GM03348 (cell line): ENCODE measurements around the gene TNFRSF19.
"Not testable (repeated sequence)": the region's sequence is repeated elsewhere in the genome, so short reads cannot be mapped to it uniquely, and the experiment has no call there.

ENCODE experiments used
- DNase-seq: peaks from one replicate; pipeline ENCODE4 v3.0.0; 2012; ENCODE audit warnings: low spot score

The TNFRSF19 gene

DNA sequence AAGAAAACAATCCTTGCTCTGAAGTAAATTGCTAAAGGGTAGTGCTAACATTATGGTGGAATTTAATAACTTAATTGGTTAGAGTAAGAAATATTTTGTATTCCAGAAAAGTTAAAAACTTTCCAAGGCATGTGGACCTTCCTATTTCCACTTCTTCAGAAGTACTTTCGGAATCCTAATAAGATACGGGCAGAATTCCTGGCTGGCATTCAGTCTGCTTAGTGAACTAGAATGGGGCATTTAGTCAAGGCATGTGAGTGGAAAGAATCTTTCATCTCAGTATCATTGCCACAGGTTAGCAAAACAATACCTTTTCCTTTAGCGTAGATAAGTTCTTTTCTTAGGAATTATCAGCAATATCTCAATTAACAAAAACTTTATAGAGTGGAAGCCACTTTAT, 85.1 kb downstream of the TNFRSF19 start:
- DNase-seq: no peak

DNA sequence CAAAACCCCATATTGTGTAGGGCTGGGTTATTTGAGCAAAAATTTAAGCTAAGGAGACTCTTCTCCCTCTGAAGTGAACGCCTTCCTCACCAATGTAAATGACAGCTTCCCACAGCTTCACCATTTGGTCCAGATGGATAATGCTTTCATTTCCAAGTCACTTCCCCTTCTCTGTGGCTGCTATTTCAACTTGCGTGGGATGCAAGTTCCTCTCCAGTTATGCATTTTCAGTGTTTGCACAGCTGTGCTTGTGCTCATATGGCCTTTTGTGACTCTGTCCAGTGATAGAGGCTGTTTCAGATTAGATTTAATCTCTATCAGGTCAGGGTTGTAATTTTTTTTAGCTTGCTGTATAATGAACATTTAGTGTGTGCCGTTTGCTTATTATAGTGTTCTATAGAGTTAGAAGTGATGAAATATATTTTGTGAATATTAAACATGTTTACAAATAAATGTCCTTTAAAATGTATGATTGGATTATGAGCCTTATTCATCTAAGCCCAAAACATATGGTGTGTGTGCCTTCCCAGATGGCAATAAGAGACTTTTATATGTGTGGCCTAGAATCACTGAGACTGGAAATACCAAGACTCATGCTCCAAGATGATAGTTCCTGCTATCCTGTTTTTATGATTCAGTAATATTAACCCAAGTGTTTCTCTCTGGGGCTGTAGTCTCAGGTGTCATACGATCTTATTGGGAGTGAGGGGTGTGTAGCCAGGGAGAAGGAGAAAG, 86.6 kb downstream of the TNFRSF19 start:
- peak; percentile 55 for DNase-seq

DNA sequence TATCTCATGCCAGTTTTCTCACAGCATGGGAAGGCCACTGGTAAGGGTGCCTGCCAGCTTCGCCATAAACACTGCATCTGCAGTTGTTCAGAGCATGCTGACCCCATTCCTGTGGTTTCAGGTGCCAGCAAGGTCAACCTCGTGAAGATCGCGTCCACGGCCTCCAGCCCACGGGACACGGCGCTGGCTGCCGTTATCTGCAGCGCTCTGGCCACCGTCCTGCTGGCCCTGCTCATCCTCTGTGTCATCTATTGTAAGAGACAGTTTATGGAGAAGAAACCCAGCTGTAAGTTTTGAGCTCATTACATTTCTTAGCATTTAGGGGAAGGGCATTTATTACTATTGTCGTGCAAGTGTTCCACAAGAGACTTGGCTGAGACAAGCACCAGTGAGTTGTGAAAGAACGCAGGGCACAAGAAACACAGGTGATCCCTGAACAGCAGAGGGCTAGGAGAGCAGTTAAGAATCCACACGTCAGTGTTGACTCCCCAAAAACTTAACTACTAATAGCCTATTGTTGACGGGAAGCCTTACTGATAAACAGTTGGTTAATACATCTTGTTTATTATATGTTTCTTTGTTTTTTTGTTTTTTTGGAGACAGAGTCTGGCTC, 88.8 kb downstream of the TNFRSF19 start:
- DNase-seq: no peak

DNA sequence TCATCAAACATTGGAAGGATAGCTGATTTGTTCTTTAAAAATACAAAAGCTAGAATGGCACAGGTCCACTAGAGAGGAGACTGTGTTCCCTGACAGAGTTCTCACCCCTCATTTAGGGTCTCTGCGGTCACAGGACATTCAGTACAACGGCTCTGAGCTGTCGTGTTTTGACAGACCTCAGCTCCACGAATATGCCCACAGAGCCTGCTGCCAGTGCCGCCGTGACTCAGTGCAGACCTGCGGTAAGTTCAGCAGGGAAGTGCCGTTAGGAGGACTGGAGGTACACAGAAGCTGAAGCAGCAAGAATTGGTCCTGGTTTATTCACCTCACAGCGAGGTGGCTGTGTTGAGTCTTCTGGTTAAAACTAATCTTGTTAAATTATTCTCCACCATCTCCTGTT, 90.0 kb downstream of the TNFRSF19 start:
- DNase-seq: no peak

DNA sequence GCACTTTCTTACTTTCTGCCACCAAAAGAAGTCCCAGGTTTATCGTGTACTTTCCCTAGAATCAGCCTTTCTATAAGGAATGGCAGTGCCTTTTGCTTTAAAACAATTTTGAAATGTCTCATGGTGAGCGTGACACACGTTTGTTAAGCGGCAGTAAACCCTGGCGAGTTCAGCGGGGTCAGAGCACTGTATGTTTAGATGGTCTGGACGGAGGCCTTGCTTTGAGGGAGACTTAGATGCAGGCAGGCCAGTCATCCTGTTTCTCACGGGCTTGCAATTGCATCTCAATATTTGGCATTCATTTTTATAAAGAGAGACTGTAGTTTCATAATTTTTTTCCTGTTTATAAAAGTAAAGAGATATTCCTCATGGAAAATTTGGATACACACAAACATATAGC, 96.4 kb downstream of the TNFRSF19 start:
- no peak for DNase-seq

DNA sequence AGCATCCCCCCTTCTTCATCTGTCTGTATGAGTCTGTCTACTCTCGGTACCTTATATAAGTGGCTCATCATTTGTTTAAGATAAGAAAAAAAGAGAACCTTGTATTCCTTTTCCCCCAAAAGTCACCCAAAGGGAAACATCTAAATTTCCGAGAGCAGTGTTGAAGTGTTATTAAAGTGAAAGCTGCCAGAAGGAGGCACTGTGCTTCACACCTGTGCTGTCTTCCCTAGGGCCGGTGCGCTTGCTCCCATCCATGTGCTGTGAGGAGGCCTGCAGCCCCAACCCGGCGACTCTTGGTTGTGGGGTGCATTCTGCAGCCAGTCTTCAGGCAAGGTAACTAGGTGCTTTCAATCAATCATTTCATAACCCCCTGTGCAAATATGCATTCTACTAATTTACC, 97.5 kb downstream of the TNFRSF19 start:
- no peak for DNase-seq

DNA sequence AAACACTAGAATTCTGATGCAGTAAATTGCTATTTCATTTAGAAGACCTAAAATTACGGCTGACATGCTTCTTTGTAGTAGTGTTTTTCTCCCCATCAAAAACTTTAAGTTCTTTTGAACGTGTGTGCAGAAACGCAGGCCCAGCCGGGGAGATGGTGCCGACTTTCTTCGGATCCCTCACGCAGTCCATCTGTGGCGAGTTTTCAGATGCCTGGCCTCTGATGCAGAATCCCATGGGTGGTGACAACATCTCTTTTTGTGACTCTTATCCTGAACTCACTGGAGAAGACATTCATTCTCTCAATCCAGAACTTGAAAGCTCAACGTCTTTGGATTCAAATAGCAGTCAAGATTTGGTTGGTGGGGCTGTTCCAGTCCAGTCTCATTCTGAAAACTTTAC, 98.3 kb downstream of the TNFRSF19 start:
- DNase-seq: peak; percentile 61

DNA sequence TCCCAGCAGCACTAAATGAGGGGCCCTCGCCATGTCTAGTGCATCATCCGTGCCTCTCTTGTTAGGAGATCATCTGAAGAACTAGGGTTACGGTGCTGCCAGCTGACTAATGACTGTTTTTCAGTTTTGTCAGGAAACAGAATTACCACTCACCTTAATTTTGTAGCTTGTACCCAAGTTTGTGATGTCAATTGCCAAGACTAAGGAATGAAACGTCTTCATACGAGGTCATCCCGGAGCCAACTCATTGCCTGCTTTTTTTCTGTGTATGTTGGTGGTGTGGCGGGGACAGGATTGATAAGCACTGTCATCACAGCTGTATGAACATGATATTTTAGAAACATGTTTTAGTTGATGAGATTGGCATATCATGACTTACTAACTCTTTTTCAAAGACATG, 100.6 kb downstream of the TNFRSF19 start:
- DNase-seq: no peak

DNA sequence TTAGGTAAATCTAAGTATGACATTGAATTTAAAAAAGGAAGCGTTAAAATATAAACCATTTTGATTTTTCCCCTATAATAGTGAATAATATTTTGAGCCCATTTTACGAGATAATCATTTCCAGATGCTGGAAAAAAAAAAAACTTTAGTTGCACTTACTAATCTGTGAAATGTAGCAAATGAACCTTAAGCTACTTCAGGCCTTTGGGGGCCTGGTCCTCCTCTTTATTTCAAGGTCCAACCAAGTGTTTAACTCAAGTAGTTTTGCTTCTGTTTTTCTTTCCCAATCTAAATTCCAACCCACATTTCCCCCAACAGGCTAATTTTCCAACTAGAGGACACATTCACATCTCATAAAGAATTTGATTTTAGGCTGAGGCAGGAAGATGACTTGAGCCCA, 101.2 kb downstream of the TNFRSF19 start:
- no peak for DNase-seq

DNA sequence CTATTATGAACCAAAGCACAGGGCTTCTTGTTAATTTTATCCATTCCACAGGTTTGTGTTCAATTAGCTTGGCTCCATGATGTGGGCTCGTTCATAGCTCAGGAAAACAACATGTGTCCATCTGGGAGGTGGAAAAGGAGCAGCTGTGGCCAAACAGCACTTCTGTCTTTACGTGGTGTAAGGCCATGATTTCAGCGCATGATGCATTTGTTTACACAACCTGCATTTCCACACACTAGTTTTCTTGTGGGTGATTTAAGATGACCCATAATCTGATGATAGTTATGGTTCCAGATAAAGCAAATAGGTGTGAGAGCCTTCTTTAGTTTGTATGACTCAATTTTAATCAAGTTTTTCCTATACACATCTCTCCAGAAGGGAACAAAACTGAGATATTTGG, 101.7 kb downstream of the TNFRSF19 start:
- DNase-seq: no peak

DNA sequence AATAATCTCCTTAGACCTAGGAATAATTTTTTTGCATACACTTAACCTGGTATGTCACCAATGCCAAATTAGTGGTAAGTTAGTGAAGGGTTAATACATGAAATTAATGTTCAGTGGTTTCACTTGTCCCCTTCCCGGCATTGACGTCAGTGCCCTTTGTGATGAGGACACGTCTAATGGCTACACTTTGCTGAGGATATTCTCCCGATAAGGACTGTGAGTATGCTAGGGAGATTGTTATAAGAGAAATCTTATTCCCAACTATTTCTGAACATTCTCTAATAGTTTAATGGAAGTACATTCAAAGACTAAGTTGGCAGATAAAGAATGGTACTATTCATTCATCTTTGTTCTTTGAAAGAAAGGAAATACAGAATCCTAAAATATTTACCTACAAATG, 102.4 kb downstream of the TNFRSF19 start:
- no peak for DNase-seq

DNA sequence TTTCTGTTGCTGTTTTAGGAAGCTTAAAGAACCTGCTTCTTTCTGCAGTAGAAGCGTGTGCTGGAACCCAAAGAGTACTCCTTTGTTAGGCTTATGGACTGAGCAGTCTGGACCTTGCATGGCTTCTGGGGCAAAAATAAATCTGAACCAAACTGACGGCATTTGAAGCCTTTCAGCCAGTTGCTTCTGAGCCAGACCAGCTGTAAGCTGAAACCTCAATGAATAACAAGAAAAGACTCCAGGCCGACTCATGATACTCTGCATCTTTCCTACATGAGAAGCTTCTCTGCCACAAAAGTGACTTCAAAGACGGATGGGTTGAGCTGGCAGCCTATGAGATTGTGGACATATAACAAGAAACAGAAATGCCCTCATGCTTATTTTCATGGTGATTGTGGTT, 103.1 kb downstream of the TNFRSF19 start:
- DNase-seq: peak; percentile 77

DNA sequence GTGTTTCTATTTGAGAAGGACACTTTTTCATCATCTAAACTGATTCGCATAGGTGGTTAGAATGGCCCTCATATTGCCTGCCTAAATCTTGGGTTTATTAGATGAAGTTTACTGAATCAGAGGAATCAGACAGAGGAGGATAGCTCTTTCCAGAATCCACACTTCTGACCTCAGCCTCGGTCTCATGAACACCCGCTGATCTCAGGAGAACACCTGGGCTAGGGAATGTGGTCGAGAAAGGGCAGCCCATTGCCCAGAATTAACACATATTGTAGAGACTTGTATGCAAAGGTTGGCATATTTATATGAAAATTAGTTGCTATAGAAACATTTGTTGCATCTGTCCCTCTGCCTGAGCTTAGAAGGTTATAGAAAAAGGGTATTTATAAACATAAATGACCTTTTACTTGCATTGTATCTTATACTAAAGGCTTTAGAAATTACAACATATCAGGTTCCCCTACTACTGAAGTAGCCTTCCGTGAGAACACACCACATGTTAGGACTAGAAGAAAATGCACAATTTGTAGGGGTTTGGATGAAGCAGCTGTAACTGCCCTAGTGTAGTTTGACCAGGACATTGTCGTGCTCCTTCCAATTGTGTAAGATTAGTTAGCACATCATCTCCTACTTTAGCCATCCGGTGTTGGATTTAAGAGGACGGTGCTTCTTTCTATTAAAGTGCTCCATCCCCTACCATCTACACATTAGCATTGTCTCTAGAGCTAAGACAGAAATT, 103.8 kb downstream of the TNFRSF19 start:
- no peak for DNase-seq

DNA sequence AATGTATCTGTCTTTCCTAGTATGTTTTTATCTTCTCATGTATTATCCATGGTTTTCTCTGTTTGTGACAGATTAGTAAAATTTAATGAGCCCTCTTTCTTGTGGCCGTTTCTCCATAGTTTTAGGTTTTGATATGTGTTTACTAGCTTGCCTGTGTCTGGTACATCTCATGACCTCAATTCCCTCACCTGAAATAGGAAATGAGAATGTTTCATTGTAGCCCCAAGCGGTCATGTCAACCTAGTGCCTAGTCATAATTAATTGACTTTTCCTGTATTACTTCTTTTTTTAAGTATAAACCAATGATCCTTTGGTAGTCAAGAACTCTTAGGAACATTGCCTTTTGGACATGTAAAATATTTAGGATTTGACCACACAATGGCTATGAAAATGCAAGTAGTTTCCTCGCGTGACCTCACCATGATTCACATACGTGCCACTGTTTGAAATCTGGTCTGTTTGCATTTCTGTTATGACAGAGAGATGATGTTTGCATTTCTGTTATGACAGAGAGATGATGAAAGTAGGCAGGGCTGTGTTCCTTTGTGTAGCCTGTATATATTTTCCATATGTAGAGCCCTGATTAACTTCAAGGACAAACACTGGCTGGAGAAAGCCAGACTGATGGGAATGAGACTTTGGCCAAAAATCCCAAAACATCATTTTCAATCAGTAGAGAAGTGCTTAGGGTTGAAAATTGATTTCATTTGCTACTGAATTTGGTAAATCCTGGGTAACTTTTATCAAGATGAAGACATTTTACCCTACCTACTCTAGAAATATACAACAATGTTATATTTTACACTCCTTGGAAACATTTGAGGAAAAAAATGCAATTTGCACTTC, 104.8 kb downstream of the TNFRSF19 start:
- DNase-seq: no peak

DNA sequence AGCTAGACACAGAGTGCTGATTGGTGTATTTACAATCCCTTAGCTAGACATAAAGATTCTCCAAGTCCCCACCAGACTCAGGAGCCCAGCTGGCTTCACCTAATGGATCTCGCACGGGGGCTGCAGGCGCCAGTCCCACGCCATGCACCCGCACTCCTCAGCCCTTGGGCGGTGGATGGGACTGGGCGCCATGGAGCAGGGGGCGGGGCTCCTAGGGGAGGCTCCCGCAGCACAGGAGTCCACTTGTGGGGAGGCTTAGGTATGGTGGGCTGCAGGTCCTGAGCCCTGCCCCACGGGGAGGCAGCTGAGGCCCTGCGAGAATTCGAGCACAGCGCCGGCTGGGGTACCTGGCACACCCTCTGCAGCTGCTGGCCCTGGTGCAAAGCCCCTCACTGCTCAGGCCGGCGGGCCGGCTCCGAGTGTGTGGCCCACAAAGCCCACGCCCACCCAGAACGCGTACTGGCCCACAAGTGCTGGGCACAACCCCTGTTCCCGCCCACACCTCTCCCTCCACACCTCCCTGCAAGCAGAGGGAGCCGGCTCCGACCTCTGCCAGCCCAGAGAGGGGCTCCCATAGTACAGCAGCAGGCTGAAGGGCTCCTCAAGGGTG, 107.6 kb downstream of the TNFRSF19 start:
- not testable (repeated sequence) for DNase-seq

DNA sequence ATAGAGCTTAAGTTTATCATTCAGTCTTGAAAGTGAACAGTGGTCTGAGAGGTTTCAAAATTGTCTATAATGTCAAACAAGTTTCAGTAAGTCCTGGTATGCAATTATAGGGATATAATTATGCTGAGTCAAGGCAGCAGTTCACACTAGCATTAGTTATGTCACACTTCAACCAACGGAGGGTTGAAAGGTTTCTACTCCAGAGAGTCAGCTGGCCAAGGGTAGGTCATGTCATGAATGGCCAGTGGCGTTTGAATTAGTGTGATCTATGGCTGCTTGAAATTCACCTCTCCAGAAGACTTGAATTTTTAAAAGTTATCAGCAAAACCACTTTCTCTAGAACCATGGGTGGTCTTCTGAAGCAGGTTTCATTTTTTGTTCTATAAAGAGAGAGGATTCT, 108.6 kb downstream of the TNFRSF19 start:
- no peak for DNase-seq

DNA sequence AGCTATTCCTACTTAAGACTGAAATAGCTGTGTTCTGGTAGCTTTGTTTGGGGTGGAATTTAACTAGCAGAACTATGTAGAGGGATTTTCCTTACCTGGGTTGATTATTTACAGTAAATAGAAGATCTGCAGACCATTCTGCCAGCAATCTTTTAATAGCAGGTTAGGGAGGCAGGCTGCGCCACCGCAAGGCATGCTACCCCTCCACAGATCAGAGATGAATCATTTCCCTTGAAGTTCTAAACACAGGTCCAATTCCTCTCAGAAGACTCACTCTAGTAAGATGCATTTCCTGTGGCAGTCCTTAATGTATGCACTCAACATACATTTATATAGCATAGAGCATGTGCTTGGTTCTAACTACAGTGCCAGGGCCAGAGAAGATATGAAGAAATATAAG, 109.0 kb downstream of the TNFRSF19 start:
- DNase-seq: peak; percentile 48

DNA sequence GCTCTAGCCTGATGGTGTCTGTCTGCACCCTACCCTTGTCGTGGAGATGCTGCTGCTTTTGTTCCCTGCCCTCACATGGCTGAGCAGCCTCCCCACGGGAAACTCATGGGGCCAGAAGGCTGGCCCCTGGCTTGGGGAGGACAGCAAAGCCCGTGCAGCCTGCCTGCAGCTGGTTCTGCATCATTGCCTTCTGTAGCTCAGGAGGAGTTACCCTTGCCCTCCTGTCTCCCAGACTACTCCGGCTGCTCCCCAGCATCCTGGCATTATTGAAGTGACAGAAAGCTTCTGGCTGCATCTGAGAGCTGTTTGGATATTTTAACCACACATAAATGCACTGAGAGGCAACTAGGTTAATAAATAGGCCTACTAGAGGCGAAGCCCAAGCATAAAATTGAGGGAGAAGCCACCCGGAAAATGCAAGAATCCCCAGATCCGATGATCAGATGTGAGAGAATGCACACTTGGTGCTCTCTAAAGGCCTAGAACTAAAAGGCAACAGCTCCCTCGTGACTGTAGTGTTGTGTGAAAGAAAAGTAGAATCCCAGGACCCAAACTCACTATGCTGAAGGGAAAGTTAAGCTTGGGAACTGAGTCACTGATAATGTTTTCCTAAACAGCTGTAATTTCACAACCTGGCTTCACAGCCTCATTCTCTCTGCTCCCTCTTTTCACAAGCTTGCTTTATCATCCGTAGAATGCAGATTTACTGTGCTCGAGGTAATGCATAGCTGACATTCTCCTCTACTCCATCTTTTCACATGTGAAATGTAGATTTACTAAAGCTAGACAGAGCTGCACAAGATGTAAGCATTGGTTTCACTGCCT, 110.8 kb downstream of the TNFRSF19 start:
- no peak for DNase-seq

DNA sequence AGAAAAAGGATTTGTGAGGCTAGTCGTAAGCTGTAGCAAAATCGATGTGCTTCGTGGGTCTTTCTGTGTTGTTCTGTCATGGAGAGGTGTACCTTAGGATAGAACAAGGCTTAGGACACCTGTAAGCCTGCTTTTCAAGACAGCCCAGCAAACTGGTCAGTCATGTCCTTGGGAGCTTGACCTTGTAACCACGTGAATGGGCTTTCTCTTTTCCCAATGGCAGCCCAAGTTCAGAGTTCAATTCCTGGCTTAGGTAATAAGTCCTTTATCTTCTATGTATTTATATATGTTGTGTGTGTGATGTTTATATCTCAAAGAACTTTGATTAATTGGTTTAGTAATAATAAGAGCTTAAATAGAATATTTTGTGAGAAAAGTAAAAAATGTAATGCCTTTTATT, 112.9 kb downstream of the TNFRSF19 start:
- no peak for DNase-seq

DNA sequence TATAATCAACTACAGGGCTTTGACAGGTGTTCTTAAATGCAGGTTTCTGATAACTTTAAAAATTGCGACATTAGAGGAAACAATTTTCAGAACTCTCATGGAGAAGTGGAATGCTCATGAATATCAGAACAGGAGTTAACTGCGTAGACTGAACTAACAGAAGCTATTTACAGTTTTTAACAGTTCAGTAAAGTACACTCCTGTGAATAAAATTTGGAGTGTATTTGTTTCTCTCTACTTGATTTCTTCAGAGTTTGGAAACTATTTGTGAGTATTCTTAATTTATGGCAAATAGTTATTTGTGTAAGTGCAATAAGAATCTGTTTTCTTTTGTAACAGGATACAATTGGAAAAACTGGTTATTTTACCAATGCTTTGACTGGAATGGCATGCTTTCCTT, 114.4 kb downstream of the TNFRSF19 start:
- DNase-seq: no peak

DNA sequence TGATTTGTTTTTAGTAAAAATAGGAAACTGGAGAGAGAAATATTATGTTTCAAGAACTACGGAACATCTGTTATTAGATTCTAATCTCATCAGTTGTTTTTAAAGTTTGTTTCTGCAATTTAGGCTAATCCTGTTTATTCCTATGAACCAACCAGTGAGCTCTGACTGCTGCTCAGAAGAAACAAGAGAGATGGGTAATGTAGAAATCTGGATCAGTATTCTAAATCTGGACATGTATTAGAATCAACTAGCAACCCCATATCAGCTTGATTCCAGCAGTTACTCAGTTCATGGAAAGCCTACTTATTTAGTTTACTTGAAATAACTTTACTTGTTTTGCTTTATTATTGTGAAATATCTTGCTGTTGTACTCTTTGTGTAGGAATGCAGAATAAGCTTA, 115.2 kb downstream of the TNFRSF19 start:
- no peak for DNase-seq
